Measurements from ENCODE around the gene ETV7.

ETV7 gene

GRCh38 chr6:36333931-36334725, 53.3 kb downstream of the ETV7 start:
- no peak for TF ChIP-seq ZNF274 (IDR thresholded peaks at IDR 0.05; ENCODE audit: low read depth, low read length)
- H3K4me3 ChIP-seq (ENCODE audit: low read length): no peak overlapping the region

DNA sequence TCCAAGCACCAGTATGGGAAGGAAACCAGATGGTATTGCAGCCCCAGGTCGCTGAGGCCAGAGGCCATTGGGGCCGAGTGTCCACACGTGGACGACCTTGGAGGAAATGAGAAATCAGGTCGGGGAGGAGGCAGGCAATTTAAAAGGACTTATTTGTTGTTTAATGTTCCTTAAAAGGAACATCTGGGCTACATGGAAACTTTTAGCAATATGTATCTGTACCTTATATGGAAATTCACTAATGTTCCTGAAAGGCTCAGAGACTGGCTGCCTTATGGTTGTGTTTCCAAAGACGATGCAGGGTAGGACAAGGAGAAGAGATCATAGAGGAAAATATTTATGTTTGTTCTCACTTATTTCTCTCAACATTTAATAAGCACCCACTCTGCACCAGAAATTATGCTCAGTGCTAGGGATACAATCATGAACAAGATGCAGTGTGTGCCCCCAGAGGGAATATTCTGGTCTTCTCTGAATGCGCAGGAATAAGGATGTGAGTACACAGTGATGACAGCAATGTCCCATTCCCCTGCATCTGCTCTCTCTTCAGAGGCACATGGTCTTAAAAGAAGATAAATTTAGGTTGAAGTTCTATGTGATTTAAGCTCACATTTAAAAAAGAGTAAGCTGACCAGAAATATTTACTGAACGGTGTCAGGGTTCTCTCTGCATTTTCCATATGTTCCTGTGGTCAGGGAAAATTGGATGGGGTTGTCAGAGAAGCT, 54.1 kb downstream of the ETV7 start:
- TF ChIP-seq ZNF274 (IDR thresholded peaks at IDR 0.05; ENCODE audit: low read depth, low read length): no peak
- H3K4me3 ChIP-seq (ENCODE audit: low read length): no peak overlapping the region

- H3K4me3 ChIP-seq (ENCODE audit: low read length): no peak overlapping the region
- TF ChIP-seq ZNF274 (IDR thresholded peaks at IDR 0.05; ENCODE audit: low read depth, low read length): no peak
Measured at GRCh38 chr6:36331381-36331780, 56.1 kb downstream of the ETV7 start.

- no peak overlapping the region for H3K4me3 ChIP-seq (ENCODE audit: low read length)
- no peak for TF ChIP-seq ZNF274 (IDR thresholded peaks at IDR 0.05; ENCODE audit: low read depth, low read length)
Measured at GRCh38 chr6:36330366-36330765, 57.1 kb downstream of the ETV7 start.

DNA sequence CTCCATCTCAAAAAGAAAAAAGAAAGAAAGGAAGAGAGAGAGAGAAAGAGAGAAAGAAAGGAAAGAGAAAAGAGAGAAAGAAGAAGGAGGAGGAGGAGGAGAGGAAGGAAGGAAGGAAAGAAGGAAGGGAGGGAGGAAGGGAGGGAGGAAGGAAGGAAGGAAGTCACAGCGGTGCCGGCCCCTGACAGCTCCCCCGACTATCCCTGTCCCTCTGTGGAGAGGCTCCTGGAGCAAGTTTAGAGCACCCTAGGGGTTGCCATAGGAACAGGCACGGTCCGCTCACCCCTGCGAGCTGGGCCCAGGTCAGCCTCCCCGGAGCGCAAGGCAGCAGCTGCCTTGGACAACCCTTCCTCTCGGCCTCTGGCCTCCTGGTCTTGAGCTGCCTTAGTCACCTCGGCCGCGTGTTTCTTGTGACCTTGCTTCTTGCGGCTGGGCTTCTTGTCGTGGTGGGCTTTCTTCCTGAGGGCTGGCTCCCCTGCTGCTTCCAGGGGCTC, 57.6 kb downstream of the ETV7 start:
- no peak overlapping the region for H3K4me3 ChIP-seq (ENCODE audit: low read length)
- TF ChIP-seq ZNF274 (IDR thresholded peaks at IDR 0.05; ENCODE audit: low read depth, low read length): no peak

GRCh38 chr6:36328600-36328999, 58.9 kb downstream of the ETV7 start:
- no peak overlapping the region for H3K4me3 ChIP-seq (ENCODE audit: low read length)
- TF ChIP-seq ZNF274 (IDR thresholded peaks at IDR 0.05; ENCODE audit: low read depth, low read length): no peak

DNA sequence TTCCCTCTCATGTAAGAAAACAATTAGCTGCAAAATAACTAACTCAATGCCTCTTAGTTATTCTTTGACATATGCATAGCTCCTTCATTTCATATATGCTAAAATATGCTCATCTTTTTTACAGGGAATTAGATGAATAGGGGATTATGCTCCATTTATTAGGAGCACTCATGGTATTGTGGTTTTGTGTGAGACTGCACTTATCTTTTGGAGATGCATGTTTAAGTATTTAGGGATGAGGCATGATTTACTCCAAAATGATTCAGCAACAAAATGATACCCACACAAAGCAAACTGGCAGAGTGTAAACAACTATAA, 59.6 kb downstream of the ETV7 start:
- TF ChIP-seq ZNF274 (IDR thresholded peaks at IDR 0.05; ENCODE audit: low read depth, low read length): no peak
- H3K4me3 ChIP-seq (ENCODE audit: low read length): no peak overlapping the region

DNA sequence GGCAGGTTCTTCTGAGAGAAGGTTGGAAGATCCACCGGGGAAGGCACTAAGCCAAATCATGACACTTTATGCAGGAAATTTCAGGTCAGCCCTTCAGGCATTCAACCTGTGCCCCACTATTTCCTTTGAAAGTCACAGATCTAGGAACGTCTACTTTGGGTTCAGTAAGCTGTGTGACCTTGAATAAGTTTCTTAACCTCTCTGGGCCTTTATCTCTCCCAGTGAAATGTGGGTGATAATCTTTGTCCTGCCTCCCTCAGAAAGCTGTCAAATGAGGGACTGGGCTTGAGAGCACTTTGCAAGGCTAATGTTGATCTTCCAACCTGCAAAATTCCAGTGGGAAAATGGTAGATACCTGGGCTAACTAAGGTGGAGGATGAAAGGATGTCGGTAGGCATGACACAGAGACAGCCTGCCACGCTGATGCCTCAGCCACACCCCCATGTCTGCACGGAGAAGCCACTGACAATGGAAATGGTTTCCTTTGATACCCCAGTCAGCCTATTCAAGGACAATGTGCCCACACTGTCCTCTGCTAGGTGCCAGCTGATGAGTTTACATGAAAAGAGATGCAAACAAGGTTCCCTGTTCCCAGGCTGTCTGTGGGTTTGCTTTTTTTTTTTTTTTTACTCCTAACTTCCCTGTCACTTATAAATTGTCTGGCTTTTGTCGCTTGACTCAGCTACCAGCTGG, 60.1 kb downstream of the ETV7 start:
- H3K4me3 ChIP-seq (ENCODE audit: low read length): no peak overlapping the region
- no peak for TF ChIP-seq ZNF274 (IDR thresholded peaks at IDR 0.05; ENCODE audit: low read depth, low read length)

DNA sequence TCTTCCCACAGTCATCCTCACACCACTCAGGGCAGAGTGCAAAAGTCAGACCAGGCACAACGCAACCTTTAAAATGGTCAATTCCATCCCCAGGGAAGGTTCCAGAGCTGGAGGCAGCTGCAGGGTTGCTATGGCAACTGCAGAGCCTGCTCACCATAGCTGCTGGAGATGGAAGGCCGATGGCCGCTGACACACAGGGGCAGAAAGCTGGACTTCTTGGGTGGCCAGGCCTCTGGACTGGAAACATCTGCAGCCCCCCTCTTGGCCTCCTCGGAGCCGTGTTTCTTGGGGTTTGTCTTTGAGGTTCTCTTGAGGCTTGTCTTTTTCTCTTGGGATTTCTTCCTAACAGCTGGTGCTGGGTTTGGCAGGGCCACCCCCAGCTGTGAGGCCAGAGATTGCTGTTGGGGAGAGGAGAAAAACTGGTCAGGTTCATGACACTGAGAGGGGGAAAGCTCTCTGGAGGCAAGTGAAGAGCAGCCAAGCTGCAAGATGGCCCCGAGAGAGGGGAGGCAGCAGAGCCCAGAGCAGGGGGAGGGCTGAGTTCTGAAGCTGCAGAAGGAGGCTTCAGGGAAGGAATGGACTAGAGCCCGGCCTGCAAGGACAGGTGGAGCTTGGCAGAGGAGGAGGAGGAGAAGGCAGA, 61.0 kb downstream of the ETV7 start:
- no peak overlapping the region for H3K4me3 ChIP-seq (ENCODE audit: low read length)
- TF ChIP-seq ZNF274 (IDR thresholded peaks at IDR 0.05; ENCODE audit: low read depth, low read length): no peak

- H3K4me3 ChIP-seq (ENCODE audit: low read length): no peak overlapping the region
- TF ChIP-seq ZNF274 (IDR thresholded peaks at IDR 0.05; ENCODE audit: low read depth, low read length): no peak
Measured at GRCh38 chr6:36324715-36325114, 62.8 kb downstream of the ETV7 start.

- no peak for TF ChIP-seq ZNF274 (IDR thresholded peaks at IDR 0.05; ENCODE audit: low read depth, low read length)
- no peak overlapping the region for H3K4me3 ChIP-seq (ENCODE audit: low read length)
Measured at GRCh38 chr6:36324191-36324590, 63.3 kb downstream of the ETV7 start.

DNA sequence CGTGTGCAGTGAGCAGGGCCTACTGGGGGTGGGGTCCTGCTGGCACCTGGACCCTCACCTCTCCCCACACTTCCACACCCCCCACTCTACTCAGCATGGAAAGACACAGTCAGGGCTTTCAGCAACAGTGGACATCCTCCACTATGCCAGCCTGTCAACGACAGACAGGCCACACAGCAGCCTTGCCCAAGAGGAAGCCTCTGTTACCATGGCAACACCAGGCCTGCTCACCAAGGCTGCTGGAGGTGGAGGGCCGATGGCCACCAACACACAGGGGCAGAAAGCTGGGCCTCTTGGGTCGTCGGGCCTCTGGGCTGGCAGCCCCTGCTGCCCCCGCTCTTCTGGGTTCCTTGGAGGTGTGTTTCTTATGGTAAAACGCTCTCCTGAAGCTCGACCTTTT, 64.4 kb downstream of the ETV7 start:
- no peak for TF ChIP-seq ZNF274 (IDR thresholded peaks at IDR 0.05; ENCODE audit: low read depth, low read length)
- H3K4me3 ChIP-seq (ENCODE audit: low read length): no peak overlapping the region

DNA sequence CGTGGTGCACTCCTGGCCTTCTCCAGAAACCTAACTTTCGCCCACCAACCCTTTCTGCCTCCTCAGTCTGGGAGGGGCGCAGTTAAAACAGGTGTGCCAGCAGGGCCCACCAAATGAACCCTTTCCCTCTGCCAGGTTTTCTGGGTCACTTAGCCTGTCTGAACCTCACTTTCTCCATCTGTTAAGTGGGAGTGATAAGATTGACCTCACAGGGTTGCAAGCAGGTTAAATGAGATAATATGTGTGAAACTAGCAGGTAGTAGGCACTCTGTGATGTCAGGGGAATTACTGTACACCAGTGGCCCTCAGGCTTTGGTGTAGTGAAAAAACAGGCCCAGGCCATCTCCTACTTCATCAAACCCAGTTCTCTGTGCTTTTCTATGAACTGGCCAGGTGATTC, 64.9 kb downstream of the ETV7 start:
- TF ChIP-seq ZNF274 (IDR thresholded peaks at IDR 0.05; ENCODE audit: low read depth, low read length): no peak
- H3K4me3 ChIP-seq (ENCODE audit: low read length): no peak overlapping the region

DNA sequence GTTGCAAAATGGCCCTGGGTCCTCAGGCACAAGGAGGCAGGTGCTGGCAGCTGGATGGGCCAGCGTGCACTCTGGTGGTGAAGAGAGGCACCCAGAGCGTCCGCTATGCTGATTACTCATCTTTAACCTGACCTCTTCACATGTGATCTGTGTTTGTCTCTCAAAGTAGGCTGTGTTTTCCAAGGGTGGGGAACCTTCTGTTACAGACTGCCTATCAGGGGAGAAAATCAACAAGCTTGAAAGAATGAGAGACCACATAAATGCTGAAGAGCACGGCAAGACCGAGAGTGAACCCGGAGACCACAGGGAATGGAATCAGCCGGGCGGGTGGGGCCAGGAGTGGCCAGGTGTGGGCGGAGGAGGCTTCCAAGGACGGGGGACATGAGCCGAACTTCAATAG, 67.0 kb downstream of the ETV7 start:
- no peak for TF ChIP-seq ZNF274 (IDR thresholded peaks at IDR 0.05; ENCODE audit: low read depth, low read length)
- no peak overlapping the region for H3K4me3 ChIP-seq (ENCODE audit: low read length)
